GM21619 (cell line): Measurements from ENCODE around the gene NPB.
A peak's percentile ranks its signal among the peaks of the same experiment; 100 is the strongest.

Experiments used
- ATAC-seq: cut with Tn5 transposase; IDR thresholded peaks from one replicate; pipeline ENCODE4 v1.9.1; 2021; ENCODE audit not compliant: unreplicated experiment

NPB gene

GRCh38 chr17:81869221-81870130 is 32.6 kb upstream of the NPB start:
- no peak for ATAC-seq

- peak; percentile 12 for ATAC-seq
Observed at GRCh38 chr17:81870131-81870980, 31.7 kb upstream of the NPB start.

- ATAC-seq: peak; percentile 30
Observed at GRCh38 chr17:81870981-81871386, 31.1 kb upstream of the NPB start, which contains the start of gene ARHGDIA. Gene ARHGDIA, minus strand, starts transcription at chr17:81871337. Its CDS starts 1,407 bp downstream, at chr17:81869930.

GRCh38 chr17:81871387-81872230 is 30.4 kb upstream of the NPB start:
- ATAC-seq: peak; percentile 23

- no peak for ATAC-seq
Observed at GRCh38 chr17:81877569-81877968, 24.5 kb upstream of the NPB start.

GRCh38 chr17:81878294-81878693 is 23.7 kb upstream of the NPB start:
- no peak for ATAC-seq

- no peak for ATAC-seq
Observed at GRCh38 chr17:81879121-81879520, 22.9 kb upstream of the NPB start.

- no peak for ATAC-seq
Observed at GRCh38 chr17:81884520-81884919, 17.5 kb upstream of the NPB start.

GRCh38 chr17:81884968-81885367 is 17.1 kb upstream of the NPB start:
- no peak for ATAC-seq

- no peak for ATAC-seq
Observed at GRCh38 chr17:81885454-81885853, 16.6 kb upstream of the NPB start.

- no peak for ATAC-seq
Observed at GRCh38 chr17:81885869-81886548, 16.0 kb upstream of the NPB start.

GRCh38 chr17:81888105-81888987 is 13.7 kb upstream of the NPB start:
- ATAC-seq: no peak

- ATAC-seq: no peak
Observed at GRCh38 chr17:81888988-81889595, 12.9 kb upstream of the NPB start.

- no peak for ATAC-seq
Observed at GRCh38 chr17:81889602-81890001, 12.4 kb upstream of the NPB start.

- peak; percentile 8 for ATAC-seq
Observed at GRCh38 chr17:81890447-81891302, 11.4 kb upstream of the NPB start.

GRCh38 chr17:81891303-81891552 is 10.8 kb upstream of the NPB start:
- ATAC-seq: no peak

- ATAC-seq: no peak
Observed at GRCh38 chr17:81895400-81895799, 6.6 kb upstream of the NPB start.
